ENCODE data around the gene MAML2.
A peak's percentile ranks its signal among the peaks of the same experiment; 100 is the strongest.

Gene MAML2

GRCh38 chr11:96054870-96055705, 287.9 kb downstream of the MAML2 start:
- peak; percentile 55 for FAIRE-seq

GRCh38 chr11:96052921-96053651, 289.9 kb downstream of the MAML2 start:
- FAIRE-seq: no peak

- FAIRE-seq: no peak
Observed at GRCh38 chr11:96051820-96052219, 291.2 kb downstream of the MAML2 start.

GRCh38 chr11:96050435-96051182, 292.4 kb downstream of the MAML2 start:
- FAIRE-seq: no peak

DNA sequence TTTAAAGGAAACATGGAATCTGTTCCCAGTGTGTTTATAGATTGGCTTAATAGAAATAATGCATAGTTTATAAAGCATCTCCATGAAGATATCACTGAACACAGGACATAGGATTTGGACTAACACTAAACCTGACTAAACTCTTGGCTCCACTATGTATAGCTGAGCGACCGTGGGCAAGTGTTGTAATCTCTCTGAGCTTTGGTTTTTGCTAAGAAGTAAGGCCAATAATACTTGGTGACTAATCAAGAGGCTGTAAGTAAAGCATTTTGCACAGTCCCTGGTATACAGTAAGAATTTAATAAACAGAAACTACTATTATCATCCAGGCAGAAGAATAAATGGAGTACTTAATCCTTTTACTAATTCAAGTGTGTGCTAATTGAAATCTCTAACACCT, 293.6 kb downstream of the MAML2 start:
- FAIRE-seq: no peak

DNA sequence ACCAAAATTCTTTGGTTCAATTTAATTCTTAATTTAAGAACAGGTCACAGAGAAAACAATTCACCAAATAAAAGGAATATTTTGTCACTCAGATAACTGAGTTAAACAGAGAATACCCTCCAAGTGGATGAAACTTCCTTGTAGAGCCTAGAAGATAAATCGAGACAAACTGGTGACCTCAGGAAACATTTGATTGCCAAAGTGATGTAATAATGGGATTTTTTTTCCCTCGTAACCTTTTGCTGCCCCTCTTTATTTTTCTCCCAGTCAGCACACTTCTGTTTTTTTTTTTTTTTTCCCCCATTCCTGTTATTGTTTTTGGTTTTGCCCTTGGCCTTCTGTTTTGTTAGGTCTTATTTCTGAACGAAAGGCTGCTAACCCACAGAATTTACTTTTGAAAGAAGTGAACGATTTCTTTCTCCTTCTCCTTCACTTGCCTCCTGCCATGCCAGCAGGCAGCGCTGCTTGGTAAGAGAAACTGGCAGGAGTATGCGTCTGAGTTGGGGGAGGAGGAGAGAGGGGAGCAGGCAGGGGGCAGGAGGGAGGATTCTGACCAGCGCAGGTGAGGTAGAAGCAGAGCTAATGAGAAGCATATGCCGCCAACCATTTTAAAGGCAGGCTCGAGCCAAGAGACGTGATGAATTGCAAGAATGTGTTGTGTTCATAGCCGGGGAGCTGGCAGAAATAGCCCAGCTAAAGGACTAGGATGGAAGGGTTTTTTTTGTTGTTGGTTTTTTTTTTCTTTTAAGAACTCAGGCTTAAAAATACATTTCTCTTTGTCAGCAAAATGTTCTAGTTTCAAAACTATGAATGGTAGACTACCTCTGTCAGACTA, 297.2 kb downstream of the MAML2 start:
- FAIRE-seq: peak; percentile 72

- no peak for FAIRE-seq
Observed at GRCh38 chr11:96044747-96045146, 298.2 kb downstream of the MAML2 start.

GRCh38 chr11:96044311-96044710, 298.7 kb downstream of the MAML2 start:
- no peak for FAIRE-seq

DNA sequence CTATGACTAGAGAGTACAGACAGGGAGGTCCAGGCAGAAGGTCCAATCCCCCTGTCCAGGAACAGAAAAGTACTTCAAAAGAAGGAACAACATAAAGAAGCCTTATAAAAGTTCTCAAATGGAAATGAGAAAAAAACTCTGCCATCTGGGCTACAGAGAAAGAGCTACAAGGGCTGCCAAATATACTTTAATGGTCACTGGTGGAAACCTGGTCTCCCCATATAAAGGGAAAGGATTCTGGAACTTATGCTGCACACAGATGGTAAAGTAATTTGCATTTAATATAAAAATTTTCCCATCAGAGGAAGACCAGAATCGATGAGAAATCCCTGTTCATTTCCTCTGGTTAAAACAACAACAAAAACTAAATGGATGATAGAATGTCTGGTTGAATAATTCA, 299.7 kb downstream of the MAML2 start:
- FAIRE-seq: no peak

DNA sequence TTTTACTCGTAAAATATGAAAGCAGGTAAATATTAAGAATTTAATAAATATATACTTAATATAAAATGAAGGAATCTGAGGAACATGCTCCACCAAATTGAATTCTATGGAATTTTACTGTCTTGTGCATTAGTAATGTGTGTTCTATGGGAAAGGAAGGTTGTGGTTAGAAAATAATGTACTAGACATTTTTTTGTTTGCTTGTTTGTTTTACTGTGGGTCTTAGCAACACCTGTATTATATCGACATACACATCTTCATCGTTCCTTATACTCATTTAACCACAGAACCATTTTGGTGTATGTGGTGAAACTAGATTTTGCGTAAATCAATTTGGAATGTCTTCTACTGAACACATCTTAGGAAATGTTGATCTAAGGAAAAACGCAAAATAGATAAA, 304.9 kb downstream of the MAML2 start:
- no peak for FAIRE-seq

- FAIRE-seq: no peak
Observed at GRCh38 chr11:96037405-96037949, 305.5 kb downstream of the MAML2 start.

- FAIRE-seq: no peak
Observed at GRCh38 chr11:96036863-96037262, 306.1 kb downstream of the MAML2 start.

GRCh38 chr11:96035740-96036078, 307.3 kb downstream of the MAML2 start:
- FAIRE-seq: no peak

GRCh38 chr11:96035031-96035739, 307.8 kb downstream of the MAML2 start:
- FAIRE-seq: no peak

- FAIRE-seq: no peak
Observed at GRCh38 chr11:96033599-96033998, 309.4 kb downstream of the MAML2 start.

- FAIRE-seq: no peak
Observed at GRCh38 chr11:96033095-96033494, 309.9 kb downstream of the MAML2 start.

- FAIRE-seq: no peak
Observed at GRCh38 chr11:96028746-96029145, 314.2 kb downstream of the MAML2 start.

GRCh38 chr11:96027021-96027420, 316.0 kb downstream of the MAML2 start:
- FAIRE-seq: no peak

GRCh38 chr11:96026310-96026709, 316.7 kb downstream of the MAML2 start:
- FAIRE-seq: no peak

DNA sequence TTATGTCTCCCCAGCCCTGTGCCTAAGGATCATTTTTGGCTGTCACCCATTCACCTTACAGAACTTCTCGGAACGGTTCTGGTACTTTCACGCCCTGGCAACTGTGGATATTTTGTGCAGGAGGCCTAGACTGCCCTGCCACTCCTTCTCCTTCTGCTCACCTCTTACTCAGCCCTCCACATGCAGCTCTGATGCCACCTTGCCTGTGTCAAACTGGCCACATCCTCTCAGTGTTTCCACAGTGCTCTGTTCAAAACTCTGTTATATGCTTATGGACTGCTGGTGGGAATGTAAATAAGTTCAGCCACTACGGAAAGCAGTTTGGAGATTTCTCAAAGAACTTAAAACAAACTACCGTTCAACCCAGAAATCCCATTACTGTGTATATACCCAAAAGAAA, 318.3 kb downstream of the MAML2 start:
- no peak for FAIRE-seq

DNA sequence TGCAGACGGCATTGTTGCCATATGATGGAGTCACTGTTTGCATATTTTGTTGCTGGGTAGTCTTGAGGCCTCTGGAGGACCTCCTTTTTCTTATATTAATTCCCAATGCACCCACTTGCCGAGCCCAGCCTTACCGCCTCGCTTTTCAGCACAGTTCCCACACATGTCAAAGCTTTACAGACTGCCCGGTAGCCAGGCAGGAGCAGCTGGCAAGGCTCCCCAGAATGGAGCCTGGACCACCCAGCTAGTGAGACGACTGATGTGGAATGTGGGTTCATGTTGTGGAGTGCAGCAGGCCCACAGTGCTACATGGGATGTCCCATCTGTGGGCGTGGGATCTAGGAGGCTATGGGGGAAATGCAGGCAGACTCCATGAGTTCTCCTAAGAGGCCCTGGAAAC, 319.7 kb downstream of the MAML2 start:
- FAIRE-seq: no peak

Data from islet of Langerhans (tissue), 1 donor.